ENCODE measurements around the gene HCST.

Gene HCST

GRCh38 chr19:35946203-35946602 is 43.9 kb downstream of the HCST start:
- no peak for DNase-seq (ENCODE audit: low read depth, low spot score)

GRCh38 chr19:35949131-35949530 is 46.8 kb downstream of the HCST start:
- H3K4me3 ChIP-seq (ENCODE audit: low read length): no peak overlapping the region
- DNase-seq (ENCODE audit: low read depth, low spot score): no peak

More at GRCh38 chr19:35946203-35946602, 43.9 kb downstream of the HCST start:
- H3K4me3 ChIP-seq (ENCODE audit: low read length): no peak overlapping the region
